ENCODE measurements around the gene FOXN1.

DNA sequence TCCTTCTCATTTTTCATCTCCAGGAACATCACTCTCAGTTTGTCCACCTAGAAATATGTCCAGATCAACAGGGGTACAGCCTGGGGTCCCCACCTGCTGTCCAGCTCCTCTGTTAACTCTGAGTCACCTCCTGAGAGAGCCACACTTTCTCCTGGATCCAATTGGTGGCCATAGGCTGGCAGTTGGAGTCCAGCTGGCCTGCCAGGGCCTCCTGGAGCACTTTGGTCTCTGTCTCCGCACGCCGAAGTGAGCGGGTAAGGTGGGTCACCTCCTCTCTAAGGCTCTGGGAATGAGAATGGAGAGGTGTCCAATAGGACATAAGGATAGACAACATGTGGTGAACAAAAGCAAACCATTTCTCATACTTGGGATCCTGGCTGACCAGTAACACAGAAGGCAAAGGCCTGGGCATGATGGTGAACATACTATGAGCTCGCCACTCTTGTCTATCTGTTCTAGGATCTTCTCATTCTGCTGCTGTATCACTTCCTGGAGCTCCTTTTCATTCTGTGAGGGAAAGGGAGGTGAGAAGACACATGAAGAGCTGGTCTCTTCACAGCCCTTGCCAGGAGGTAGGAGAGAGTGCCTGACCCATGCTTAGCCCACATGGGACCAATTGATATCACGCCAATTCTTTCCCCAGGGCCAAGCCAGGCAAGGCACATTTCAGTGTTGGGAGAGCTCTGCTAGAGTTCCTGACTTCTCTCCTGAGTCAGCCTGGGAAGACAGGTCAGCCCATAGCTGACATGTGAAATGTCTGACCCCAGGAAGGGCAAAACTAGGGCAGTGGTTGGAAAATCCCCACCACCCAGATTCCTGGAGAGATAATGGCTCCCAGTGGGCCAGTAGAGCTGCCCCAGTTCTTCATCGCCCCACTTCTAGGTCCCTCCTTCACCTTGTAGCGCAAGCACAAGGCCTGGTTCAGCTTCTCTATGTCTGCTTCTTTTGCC, 72.4 kb downstream of the FOXN1 start:
- TF ChIP-seq ZNF274 (IDR thresholded peaks at IDR 0.05; ENCODE audit: low read depth, low read length) (no peak), SUZ12 (IDR thresholded peaks at IDR 0.05; ENCODE audit: extremely low read depth, insufficient read depth, insufficient read length) (no peak), YY1 (IDR thresholded peaks at IDR 0.05; ENCODE audit: insufficient read depth, insufficient read length) (no peak)

Data from NT2/D1 (cell line).